Osteoblast (primary cell): ENCODE results near the gene LGR6. TPM values are rescaled to one million over a fixed set of nuclear protein-coding genes. Genes with fewer than 3 reads are reported as not detected.
A peak's percentile ranks its signal among the peaks of the same experiment; 100 is the strongest.
"Not testable (repeated sequence)": the region's sequence is repeated elsewhere in the genome, so short reads cannot be mapped to it uniquely, and the experiment has no call there.

Experiments used
- DNase-seq: peaks from one replicate; pipeline ENCODE4 v3.0.0; 2011; ENCODE audit warnings: low spot score, mixed read lengths; ENCODE audit not compliant: insufficient read length; ENCODE audit errors: missing footprints
- H2AFZ ChIP-seq: 2 replicates; pipeline ENCODE4 v1.6.0; 2011; ENCODE audit warnings: mild to moderate bottlenecking, low read length
- H3K27ac ChIP-seq: 2 replicates; pipeline ENCODE4 v1.5.1; 2011; ENCODE audit warnings: mild to moderate bottlenecking, low read depth, low read length, moderate library complexity
- H3K27me3 ChIP-seq: 2 replicates; pipeline ENCODE4 v1.6.0; 2012; ENCODE audit warnings: mild to moderate bottlenecking, control low read depth, inconsistent platforms, low read length, moderate library complexity; ENCODE audit not compliant: insufficient read depth
- H3K36me3 ChIP-seq: 2 replicates; pipeline ENCODE4 v1.5.1; 2011; ENCODE audit warnings: mild to moderate bottlenecking, low read length, control low read depth, moderate library complexity; ENCODE audit not compliant: insufficient read depth
- H3K4me1 ChIP-seq: 2 replicates; pipeline ENCODE4 v1.5.1; 2011; ENCODE audit warnings: mild to moderate bottlenecking, low read length, control low read depth, moderate library complexity; ENCODE audit not compliant: insufficient read depth
- H3K4me2 ChIP-seq: 2 replicates; pipeline ENCODE4 v1.6.0; 2011; ENCODE audit warnings: mild to moderate bottlenecking, low read length; ENCODE audit not compliant: insufficient read depth
- H3K4me3 ChIP-seq: fragments of 200-600 bp; sonication (generic); 3 replicates; pipeline ENCODE4 v1.5.1; 2012; ENCODE audit warnings: mild to moderate bottlenecking, low read length, inconsistent platforms; ENCODE audit not compliant: insufficient read depth
- H3K79me2 ChIP-seq: 2 replicates; pipeline ENCODE4 v1.6.0; 2012; ENCODE audit warnings: mild to moderate bottlenecking, low read length, control low read depth, inconsistent platforms; ENCODE audit not compliant: insufficient read depth
- H3K9me3 ChIP-seq: 2 replicates; pipeline ENCODE4 v1.5.1; 2011; ENCODE audit warnings: low read depth, low read length, control low read depth
- H4K20me1 ChIP-seq: 2 replicates; pipeline ENCODE4 v1.6.0; 2012; ENCODE audit warnings: mild to moderate bottlenecking, low read length, control low read depth; ENCODE audit not compliant: insufficient read depth
- total RNA-seq: library from RNA; depleted of rRNA; stranded (reverse); fragments of >200 nt; gene quantifications from 2 replicates; pipeline ENCODE4 v1.2.3, GENCODE V29; 2012
- TF ChIP-seq, protein P1 (sequence below): IDR thresholded peaks from 2 replicates; pipeline ENCODE4 v1.5.1; 2011; ENCODE audit warnings: mild to moderate bottlenecking, low read depth, low read length, moderate library complexity; ENCODE audit errors: extremely low read depth

The LGR6 gene
- total RNA-seq, 1 donor, result not detected

DNA sequence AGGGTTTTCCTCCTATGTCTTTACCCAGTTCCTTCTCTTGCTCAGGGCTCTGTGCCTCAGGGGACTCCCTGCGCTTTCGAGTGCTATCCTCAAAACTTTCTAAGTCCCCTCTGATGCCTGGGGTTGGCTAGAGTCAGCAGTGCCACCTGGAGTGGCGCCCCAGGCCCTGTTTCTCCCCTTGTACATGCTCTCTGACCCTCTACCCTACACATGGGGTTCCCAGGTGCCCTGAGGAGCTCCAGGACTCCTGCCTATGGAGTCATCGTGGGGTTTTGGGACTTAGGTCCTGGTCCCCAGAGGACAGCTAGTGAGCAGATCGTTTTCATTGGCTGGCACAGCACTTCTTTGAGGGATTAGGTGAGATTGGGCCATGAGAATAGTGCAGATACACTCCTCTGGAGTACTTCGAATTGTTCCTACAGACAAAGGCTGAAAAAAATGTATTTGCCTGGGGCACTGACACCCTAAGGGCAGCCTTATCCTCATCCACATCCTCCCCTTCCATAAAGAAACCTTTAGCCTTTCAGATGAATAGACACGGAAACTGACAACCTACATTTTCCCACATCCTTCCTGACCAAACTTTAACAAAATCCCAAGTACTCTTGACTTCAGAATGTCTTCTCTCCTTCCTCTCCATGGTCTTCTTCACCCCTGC, 41.5 kb downstream of the LGR6 start:
- Histone ChIP-seq H3K4me3 (no peak overlapping the region), H4K20me1 (no peaks in the 10 kb centered on the region), H3K36me3 (no peaks in the 10 kb centered on the region), H3K27ac (peak overlapping the region; percentile 82), H3K9me3 (no peaks in the 10 kb centered on the region), H3K79me2 (no peaks in the 10 kb centered on the region), H3K27me3 (peaks cover 9% of the 10 kb centered on the region), H3K4me1 (peaks cover 19% of the 10 kb centered on the region), H3K4me2 (peak overlapping the region; percentile 88), H2AFZ (no peak overlapping the region)
- TF ChIP-seq, protein P1, sequence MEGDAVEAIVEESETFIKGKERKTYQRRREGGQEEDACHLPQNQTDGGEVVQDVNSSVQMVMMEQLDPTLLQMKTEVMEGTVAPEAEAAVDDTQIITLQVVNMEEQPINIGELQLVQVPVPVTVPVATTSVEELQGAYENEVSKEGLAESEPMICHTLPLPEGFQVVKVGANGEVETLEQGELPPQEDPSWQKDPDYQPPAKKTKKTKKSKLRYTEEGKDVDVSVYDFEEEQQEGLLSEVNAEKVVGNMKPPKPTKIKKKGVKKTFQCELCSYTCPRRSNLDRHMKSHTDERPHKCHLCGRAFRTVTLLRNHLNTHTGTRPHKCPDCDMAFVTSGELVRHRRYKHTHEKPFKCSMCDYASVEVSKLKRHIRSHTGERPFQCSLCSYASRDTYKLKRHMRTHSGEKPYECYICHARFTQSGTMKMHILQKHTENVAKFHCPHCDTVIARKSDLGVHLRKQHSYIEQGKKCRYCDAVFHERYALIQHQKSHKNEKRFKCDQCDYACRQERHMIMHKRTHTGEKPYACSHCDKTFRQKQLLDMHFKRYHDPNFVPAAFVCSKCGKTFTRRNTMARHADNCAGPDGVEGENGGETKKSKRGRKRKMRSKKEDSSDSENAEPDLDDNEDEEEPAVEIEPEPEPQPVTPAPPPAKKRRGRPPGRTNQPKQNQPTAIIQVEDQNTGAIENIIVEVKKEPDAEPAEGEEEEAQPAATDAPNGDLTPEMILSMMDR, result no peak
- DNase-seq, result peak; percentile 30

DNA sequence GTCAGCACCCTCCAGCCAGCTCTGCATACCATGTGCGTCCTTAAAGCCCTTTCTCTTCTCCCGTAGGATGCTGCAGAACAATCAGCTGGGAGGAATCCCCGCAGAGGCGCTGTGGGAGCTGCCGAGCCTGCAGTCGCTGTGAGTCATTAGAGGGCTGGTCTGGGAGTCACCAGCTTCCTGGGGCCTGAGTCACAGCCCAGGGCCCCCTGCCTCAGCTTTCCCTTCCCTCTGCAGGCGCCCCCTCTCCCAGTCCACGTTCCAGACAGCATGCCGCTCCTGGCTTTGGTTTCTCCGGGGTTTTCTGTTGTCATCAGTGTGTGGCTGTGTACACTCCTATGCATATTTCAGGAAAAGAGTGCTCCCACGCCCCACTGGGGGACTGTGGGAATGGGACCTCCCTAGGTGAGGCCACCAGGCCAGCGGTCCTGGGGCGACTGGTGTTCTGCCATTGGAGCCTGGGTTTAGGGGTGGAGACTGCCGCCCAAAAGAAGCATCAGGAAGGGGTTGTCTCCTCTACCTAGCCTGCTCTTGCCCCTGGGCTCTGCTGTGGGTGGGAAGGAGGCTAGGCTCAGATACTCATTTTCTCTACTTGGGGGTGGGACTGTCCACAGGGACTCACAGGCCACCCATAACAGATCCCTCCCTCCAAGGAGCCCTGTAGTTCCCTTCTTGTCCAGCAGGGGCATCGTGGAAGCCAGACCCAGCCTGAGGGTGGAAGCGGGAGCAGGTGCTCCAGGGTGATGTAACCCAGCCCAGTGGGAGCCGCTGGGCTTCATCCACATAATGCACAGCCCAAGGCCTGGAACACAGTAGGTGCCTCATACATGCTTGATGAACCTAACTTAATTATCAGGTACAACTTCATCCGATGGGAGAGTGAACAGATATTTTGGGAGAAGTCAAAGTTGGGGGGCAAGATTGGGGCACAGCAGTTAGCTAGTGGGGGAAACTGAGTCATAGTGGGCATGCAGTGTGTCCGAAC, 42.5 kb downstream of the LGR6 start:
- Histone ChIP-seq H3K9me3 (no peaks in the 10 kb centered on the region), H3K27ac (peak overlapping the region; percentile 82), H3K36me3 (no peaks in the 10 kb centered on the region), H3K4me1 (peaks cover 19% of the 10 kb centered on the region), H3K79me2 (no peaks in the 10 kb centered on the region), H2AFZ (peak overlapping the region; percentile 83), H3K4me3 (peak overlapping the region; percentile 66), H3K27me3 (peaks cover 9% of the 10 kb centered on the region), H3K4me2 (peak overlapping the region; percentile 88), H4K20me1 (no peaks in the 10 kb centered on the region)
- TF ChIP-seq, protein P1, result peak; percentile 86
- DNase-seq, result peak; percentile 98

DNA sequence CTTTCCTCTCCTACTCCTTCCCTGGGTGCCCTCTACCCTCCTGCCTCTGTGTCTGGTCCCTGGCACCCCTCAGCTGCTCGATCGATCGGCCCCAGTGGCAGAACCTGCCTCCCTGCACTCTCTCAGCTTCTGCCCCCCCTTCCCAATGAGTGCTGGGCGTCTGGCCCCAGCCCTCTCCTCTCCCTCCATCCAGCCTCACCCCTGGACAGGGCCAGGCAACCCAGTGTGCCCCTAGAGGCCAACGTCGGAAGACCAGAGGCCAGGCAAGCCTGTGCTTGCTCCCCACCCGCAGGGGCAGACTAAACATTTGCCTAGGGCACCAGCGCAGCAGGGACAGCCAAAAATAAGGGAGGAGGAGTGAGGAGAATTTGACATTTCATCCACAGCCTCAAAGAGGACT, 43.5 kb downstream of the LGR6 start:
- Histone ChIP-seq H3K4me1 (peaks cover 19% of the 10 kb centered on the region), H3K27me3 (peaks cover 12% of the 10 kb centered on the region), H3K79me2 (no peaks in the 10 kb centered on the region), H3K36me3 (no peaks in the 10 kb centered on the region), H3K27ac (no peak overlapping the region), H3K9me3 (no peaks in the 10 kb centered on the region), H4K20me1 (no peaks in the 10 kb centered on the region), H3K4me3 (no peak overlapping the region), H2AFZ (no peak overlapping the region), H3K4me2 (no peak overlapping the region)
- TF ChIP-seq, protein P1, result peak; percentile 50
- DNase-seq, result peak; percentile 80

DNA sequence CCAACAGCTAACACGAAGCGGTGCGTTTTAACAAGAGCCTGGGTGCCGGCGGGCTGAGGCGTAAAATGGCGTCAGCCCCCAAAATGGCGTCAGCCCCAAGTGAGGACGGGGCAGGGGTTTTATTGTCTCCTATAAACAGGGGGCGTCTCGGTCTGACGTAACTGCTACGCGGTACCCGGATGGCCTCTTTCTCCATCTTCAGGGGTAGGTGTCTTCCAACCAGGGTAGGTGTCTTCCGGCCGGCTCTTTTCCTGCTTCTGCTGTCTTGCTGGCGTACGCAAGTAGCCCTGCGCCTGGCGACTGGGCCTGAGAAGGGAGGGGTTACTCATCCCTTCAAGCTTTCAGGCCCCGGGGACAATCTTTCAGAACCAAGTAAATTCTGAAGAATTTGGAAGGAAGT, 45.3 kb downstream of the LGR6 start:
- H3K4me2 ChIP-seq, result no peak overlapping the region
- H3K27me3 ChIP-seq, result peaks cover 28% of the 10 kb centered on the region
- TF ChIP-seq, protein P1, result no peak
- no peak for DNase-seq
- H2AFZ ChIP-seq, result no peak overlapping the region
- H3K4me1 ChIP-seq, result peaks cover 19% of the 10 kb centered on the region
- H3K9me3 ChIP-seq, result no peaks in the 10 kb centered on the region
- H3K36me3 ChIP-seq, result no peaks in the 10 kb centered on the region
- no peaks in the 10 kb centered on the region for H3K79me2 ChIP-seq
- no peaks in the 10 kb centered on the region for H4K20me1 ChIP-seq
- H3K27ac ChIP-seq, result no peak overlapping the region
- no peak overlapping the region for H3K4me3 ChIP-seq

DNA sequence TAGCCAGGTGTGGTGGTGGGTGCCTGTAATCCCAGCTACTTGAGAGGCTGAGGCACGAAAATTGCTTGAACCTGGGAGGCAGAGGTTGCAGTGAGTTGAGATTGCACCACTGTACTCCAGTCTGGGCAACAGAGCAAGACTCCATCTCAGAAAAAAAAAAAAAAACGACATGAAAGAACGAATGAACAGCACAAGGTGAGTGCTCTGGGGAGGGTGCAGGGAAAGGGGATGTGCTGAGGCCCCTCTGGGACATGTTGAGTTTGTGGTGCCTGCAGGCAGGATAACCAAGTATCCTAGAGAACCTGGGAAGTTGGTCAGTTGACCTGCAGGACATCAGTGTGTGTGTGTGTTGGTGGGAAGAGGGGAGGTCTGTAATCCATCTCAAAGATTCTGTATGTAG, 46.6 kb downstream of the LGR6 start:
- not testable (repeated sequence) for H3K27ac ChIP-seq, H3K9me3 ChIP-seq
- H3K4me1 ChIP-seq, result peaks cover 14% of the 10 kb centered on the region

More for the DNA sequence above, 46.6 kb downstream of the LGR6 start:
- peak; percentile 57 for DNase-seq
- not testable (repeated sequence) for H2AFZ ChIP-seq, H3K4me2 ChIP-seq, H3K4me3 ChIP-seq, H3K79me2 ChIP-seq, H3K36me3 ChIP-seq, H4K20me1 ChIP-seq
- H3K27me3 ChIP-seq, result peaks cover 28% of the 10 kb centered on the region
